ENCODE results near the gene HNRNPH1.

Gene HNRNPH1

GRCh38 chr5:179603308-179603707 is 20.2 kb downstream of the HNRNPH1 start:
- DNase-seq = no peak

DNA sequence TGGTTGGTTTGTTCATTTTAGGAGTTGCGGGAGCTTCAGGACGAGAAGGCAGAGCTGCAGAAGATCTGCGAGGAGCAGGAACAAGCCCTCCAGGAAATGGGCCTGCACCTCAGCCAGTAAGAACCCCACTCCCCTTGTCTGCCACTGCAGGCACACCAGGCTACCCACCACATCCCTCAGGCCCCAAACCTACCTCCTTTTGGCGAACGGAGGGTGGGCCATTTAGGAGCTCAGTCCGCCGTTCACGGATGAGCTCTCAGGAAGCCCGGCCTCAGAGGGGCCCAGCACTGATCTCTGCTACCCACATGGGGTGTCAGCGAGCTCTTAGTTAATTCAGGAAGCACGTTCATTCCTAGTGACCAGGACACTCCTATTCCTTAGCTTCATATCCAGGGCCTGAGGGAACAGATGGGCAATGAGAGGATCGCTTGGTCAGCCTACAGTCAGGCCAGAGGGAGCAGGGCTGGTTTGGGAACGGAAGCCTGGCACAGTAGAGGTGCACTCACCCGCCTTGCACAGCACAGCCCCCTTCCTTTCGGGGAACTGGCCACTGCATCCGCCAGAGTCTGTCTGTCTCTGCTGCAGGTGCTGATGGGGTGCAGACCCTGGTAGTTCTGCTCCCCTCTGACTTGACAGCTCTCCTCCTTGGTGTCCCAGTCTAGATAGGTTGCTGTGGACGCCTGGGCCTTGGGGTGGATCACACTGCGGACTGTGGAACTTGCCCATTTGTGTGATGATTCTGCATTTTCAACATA is 21.4 kb downstream of the HNRNPH1 start:
- DNase-seq = no peak

- no peak for DNase-seq
These were observed 23.5 kb downstream of the HNRNPH1 start for GRCh38 chr5:179599973-179600372.

- DNase-seq = no peak
These were observed 23.9 kb downstream of the HNRNPH1 start for GRCh38 chr5:179599566-179599965.

GRCh38 chr5:179599100-179599499 is 24.4 kb downstream of the HNRNPH1 start:
- DNase-seq = no peak

- no peak for DNase-seq
These were observed 27.1 kb downstream of the HNRNPH1 start for GRCh38 chr5:179596421-179596820.

- DNase-seq = no peak
These were observed 27.6 kb downstream of the HNRNPH1 start for GRCh38 chr5:179595916-179596315.

DNA sequence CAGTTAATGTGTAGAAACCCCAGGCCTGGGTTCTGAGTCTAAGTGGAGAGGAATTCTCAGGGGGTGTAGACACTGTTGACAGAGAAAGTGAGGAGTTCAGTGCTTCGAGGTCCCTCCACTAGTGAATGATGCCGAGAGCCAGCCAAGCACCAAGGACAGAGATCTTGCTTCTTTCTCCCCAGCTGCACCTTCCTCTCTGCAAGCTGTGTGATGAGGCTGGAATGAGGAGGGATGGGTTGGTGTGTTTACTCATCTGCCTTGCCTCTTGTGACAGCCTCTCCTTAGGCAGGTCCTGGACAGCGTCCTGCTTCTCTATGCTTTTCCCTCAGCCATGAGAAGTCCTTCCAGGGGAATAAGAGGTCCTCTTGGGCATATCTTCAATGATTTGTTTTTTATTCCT is 35.3 kb downstream of the HNRNPH1 start:
- no peak for DNase-seq

DNA sequence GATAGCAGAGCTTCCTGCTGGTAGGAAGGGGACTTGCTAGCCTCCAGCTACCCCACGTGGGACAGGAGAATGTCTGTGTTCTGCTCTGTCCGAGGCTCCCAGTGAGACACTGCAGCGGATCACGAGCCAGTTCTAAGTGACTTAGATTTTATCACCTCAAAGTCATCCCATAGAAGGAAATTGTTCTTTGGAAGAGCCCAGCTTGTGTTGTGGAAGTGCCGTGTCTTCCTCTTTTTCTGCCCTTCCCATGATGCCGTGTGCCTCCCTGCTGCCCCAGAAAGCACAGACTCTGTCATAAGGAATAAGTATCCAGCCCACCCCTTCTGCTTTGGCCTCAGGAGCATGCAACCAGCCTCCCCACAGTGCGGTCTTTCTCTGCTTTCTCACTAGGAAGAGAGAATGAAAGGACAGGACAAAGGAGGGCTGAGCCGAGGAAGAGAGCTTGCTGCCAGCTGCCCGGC is 37.5 kb downstream of the HNRNPH1 start:
- DNase-seq = no peak

- DNase-seq = no peak
These were observed 46.0 kb downstream of the HNRNPH1 start for GRCh38 chr5:179577286-179577960.

DNA sequence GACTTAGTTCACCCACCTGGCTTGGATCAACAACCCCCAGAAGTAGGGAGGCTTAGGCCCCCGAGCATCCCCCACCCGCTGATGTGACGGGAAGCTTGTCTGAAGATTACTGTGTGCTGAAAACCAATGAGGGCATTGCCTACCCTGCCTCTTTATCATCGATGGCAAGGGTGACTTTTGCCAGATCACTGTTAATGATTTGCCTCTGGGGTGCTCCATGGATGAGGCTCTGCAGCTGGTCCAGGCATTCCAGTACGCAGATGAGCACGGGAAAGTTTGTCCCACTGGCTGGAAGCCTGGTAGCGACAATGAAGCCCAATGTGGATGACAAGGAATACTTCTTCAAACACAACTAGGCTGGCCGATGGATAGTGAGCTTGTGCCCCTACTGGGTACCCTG is 51.1 kb downstream of the HNRNPH1 start:
- no peak for DNase-seq

- DNase-seq = no peak
These were observed 54.8 kb downstream of the HNRNPH1 start for GRCh38 chr5:179568721-179569120.

DNA sequence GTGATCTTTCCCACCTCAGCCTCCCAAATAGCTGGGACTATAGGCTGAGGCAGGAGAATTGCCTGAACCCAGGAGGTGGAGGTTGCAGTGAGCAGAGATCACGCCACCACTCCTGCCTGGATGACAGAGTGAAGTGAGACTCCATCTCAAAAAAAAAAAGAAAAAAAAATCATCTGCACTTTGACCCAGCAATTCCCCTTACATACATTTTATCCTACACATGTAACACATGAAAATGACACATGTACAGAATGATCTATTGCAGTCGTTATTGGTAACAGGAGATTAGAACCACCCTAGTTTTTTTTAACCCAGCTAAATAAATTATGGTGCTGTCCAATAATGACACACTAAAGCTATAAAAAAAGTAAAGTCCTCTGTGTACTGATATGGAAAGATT is 58.9 kb downstream of the HNRNPH1 start:
- DNase-seq = no peak
